Hippocampal formation (tissue), 2 donors: ENCODE results near the gene RASSF5.
"Not testable (repeated sequence)": the region's sequence is repeated elsewhere in the genome, so short reads cannot be mapped to it uniquely, and the experiment has no call there.

Source experiments
- DNase-seq, 2 donors: peaks; one replicate each; lab custom pipeline; 2025; lab: John Stamatoyannopoulos, UW

Gene RASSF5

GRCh38 chr1:206587904-206588303, 80.6 kb downstream of the RASSF5 start:
- no peak for DNase-seq

- no peak for DNase-seq
Observed at GRCh38 chr1:206588492-206588891, 81.2 kb downstream of the RASSF5 start.

- DNase-seq = no peak
Observed at GRCh38 chr1:206589206-206589605, 81.9 kb downstream of the RASSF5 start.

- DNase-seq = no peak
Observed at GRCh38 chr1:206590025-206590758, 82.9 kb downstream of the RASSF5 start.

GRCh38 chr1:206591226-206591625, 83.9 kb downstream of the RASSF5 start:
- no peak for DNase-seq

GRCh38 chr1:206591696-206592095, 84.4 kb downstream of the RASSF5 start:
- DNase-seq = no peak

- no peak for DNase-seq
Observed at GRCh38 chr1:206593351-206593925, 86.1 kb downstream of the RASSF5 start.

GRCh38 chr1:206595581-206596318, 88.4 kb downstream of the RASSF5 start:
- DNase-seq = no peak

- no peak for DNase-seq
Observed at GRCh38 chr1:206596319-206596666, 89.0 kb downstream of the RASSF5 start.

GRCh38 chr1:206600527-206600926, 93.2 kb downstream of the RASSF5 start:
- no peak for DNase-seq

- no peak for DNase-seq
Observed at GRCh38 chr1:206604861-206605260, 97.5 kb downstream of the RASSF5 start.

GRCh38 chr1:206606867-206607266, 99.5 kb downstream of the RASSF5 start:
- DNase-seq = peak in 1 of 2 donors; percentile 27

GRCh38 chr1:206608108-206608698, 100.9 kb downstream of the RASSF5 start:
- no peak for DNase-seq

GRCh38 chr1:206609229-206609991, 102.1 kb downstream of the RASSF5 start:
- no peak for DNase-seq

GRCh38 chr1:206612129-206612876, 105.0 kb downstream of the RASSF5 start, which contains the start of gene EIF2D:
Gene EIF2D (minus strand): TSS chr1:206612465. CDS start chr1:206612342, 123 bp downstream.
- DNase-seq = peak; percentile 93 to 95

GRCh38 chr1:206626396-206626795, 119.1 kb downstream of the RASSF5 start:
- DNase-seq = not testable (repeated sequence)

- DNase-seq = no peak
Observed at GRCh38 chr1:206628916-206629315, 121.6 kb downstream of the RASSF5 start.

- DNase-seq = no peak
Observed at GRCh38 chr1:206631085-206631509, 123.8 kb downstream of the RASSF5 start.

GRCh38 chr1:206633708-206634121, 126.4 kb downstream of the RASSF5 start:
- DNase-seq = no peak

- DNase-seq = peak; percentile 79 to 80
Observed at GRCh38 chr1:206634365-206635079, 127.2 kb downstream of the RASSF5 start.
